Measurements from ENCODE around the gene LRRC37A3.
A peak's percentile ranks its signal among the peaks of the same experiment; 100 is the strongest.
"Not testable (repeated sequence)": the region's sequence is repeated elsewhere in the genome, so short reads cannot be mapped to it uniquely, and the experiment has no call there.

The LRRC37A3 gene

DNA sequence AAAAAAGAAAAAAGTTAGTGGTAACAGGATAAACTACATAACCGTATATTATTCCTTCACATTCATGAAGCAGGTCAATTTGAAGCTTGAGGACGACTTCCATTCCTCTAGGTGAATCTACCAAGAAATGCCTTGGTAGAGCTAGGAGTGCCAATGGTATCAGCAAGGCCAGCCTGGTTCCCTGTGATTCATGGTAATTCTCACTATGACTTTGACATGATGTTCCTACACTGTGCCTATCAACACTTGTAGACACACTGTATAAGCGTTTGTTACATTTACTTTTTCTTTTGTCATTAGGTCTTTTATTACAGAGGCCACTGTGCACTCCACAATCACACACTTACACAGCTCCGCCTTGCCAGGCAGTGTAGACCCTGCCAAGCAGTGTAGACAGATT, 7.2 kb upstream of the LRRC37A3 start:
- not testable (repeated sequence) for DNase-seq (ENCODE audit: low read depth, low spot score)

- not testable (repeated sequence) for DNase-seq (ENCODE audit: low read depth, low spot score)
These were observed 6.0 kb upstream of the LRRC37A3 start for GRCh38 chr17:64925244-64925643.

DNA sequence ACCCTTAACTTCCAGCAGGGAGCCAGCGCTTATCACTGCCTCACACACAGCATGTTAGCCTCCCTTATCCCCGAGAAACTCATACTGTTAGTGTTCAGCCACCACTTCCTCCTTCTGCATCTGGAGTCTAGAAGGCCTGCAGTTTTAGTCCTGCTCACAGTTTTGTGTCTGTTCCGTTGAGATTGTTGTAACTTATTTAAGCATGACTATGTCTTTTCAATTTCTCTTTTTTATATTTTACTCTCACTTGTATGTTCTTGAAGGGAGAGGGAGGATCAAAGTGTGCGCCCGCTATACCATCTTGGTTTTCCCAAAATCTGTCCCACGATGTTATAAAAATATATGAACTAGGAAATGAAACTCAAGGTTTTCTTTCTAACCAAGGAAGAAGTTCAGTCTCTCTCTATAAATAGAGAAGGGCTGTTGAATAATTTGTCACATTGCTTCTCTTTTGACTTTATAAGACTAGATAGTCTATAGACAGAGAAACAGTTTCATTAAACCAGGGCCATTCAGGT, 3.8 kb upstream of the LRRC37A3 start:
- not testable (repeated sequence) for DNase-seq (ENCODE audit: low read depth, low spot score)

DNA sequence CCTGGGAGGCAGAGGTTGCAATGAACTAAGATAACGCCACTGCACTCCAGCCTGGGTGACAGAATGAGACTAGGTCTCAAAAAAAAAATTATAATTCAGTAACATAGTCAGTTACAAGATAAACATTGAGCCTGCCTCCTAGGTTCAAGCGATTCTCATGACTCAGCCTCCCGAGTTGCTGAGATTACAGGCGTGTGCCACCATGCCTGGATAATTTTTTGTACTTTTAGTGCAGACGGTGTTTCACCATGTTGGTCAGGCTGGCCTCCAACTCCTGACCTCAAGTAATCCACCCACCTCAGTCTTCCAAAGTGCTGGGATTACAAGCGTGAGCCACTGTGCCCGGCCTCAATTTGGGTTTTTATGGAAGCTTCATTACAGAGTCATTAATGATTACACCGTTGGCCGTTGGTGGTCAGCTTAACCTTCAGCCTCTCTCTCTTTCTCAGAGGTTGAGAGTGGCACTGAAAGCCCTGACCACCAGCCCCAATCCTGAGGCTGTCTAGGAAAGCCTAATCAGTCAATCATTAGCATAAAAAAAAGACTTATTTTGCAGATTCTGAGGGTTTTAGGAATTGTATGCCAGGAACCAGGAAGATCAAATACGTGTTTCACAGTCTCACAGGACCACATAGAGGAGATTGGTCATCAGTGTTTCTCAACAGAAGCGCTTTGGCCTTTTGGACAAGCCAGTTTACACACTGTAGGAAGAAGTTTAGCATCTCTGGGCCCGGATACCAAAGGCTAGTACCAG, 1.3 kb upstream of the LRRC37A3 start:
- DNase-seq (ENCODE audit: low read depth, low spot score) = no peak

GRCh38 chr17:64920026-64920418, 744 bp upstream of the LRRC37A3 start:
- no peak for DNase-seq (ENCODE audit: low read depth, low spot score)

GRCh38 chr17:64918842-64919288, 413 bp downstream of the LRRC37A3 start:
- DNase-seq (ENCODE audit: low read depth, low spot score) = not testable (repeated sequence)

- DNase-seq (ENCODE audit: low read depth, low spot score) = not testable (repeated sequence)
These were observed 1.7 kb downstream of the LRRC37A3 start for GRCh38 chr17:64917540-64917939.

DNA sequence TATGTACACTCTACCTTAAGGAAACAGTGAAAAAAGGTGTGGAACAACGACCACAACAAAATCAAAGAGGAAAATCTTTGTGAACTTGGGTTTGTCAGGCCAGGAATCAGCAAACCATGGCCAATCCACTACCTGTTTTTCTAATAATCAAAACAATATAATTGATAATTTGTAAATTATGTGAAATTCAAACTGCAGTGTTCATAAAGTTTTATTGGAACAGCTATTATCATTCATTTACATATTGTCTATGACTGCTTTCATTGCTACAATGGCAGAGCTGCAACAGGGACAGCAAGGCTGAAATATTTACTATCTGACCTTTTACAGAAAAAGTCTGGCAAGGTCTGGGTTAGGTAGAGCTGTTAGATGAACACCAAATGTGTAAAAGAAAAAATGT, 4.0 kb downstream of the LRRC37A3 start:
- not testable (repeated sequence) for DNase-seq (ENCODE audit: low read depth, low spot score)

DNA sequence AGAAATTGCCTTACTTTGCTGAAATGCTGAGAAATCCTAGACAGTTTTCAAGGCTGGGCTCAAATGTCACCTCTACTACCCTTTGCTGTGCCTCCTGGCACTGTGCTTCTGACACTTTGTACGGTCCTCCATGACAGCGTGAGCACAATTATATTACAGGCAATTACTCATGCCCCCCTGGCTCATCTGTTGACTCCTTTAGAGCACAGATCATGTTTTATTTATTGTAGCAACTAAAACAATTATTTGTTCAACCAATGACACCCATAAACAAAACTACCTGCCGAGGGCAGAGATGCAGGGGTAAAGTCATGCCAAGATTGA, 9.1 kb downstream of the LRRC37A3 start:
- DNase-seq (ENCODE audit: low read depth, low spot score) = not testable (repeated sequence)

- not testable (repeated sequence) for DNase-seq (ENCODE audit: low read depth, low spot score)
These were observed 9.6 kb downstream of the LRRC37A3 start for GRCh38 chr17:64909511-64910190.

GRCh38 chr17:64904069-64904468, 15.2 kb downstream of the LRRC37A3 start:
- DNase-seq (ENCODE audit: low read depth, low spot score) = not testable (repeated sequence)

GRCh38 chr17:64897136-64897535, 22.1 kb downstream of the LRRC37A3 start:
- DNase-seq (ENCODE audit: low read depth, low spot score) = not testable (repeated sequence)

GRCh38 chr17:64874210-64874609, 45.1 kb downstream of the LRRC37A3 start:
- DNase-seq (ENCODE audit: low read depth, low spot score) = not testable (repeated sequence)

- peak; percentile 46 for DNase-seq (ENCODE audit: low read depth, low spot score)
These were observed 71.5 kb downstream of the LRRC37A3 start for GRCh38 chr17:64847504-64848466.

DNA sequence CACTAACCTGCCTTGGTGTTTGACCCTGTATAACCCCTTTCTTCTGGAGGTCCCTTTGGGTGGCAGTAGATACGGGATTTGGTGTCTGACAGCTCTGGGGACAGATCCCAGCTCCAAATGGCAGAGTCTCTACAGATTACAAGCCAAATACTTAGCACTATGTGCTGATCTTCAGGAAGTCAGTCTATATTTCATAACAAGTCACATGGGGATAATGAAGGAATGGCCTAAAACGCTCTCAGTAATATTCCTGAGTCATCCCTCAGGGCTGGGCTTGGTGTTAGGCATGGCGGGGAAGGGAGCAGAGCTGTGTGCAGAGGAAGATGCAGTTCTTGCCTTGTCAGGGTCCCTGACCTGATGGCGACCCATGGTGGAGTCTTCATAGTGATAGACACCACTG, 72.4 kb downstream of the LRRC37A3 start:
- not testable (repeated sequence) for DNase-seq (ENCODE audit: low read depth, low spot score)

DNA sequence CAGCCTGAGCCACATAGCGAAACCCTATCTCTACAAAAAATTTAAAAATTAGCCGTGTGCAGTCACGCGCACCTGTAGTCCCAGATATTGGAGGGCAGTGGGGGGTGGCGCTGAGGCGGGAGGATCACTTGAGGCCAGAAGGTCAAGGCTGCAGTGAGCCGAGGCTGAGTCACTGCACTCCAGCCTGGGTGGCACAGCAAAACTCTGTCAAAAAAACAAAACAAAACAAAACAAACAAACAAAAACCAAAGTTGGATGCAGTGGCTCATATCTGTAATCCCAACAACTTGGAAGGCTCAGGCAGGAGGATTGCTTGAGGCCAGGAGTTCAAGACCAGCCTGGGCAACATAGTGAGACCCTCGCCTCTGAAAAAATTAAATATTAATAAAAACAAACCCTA, 75.4 kb downstream of the LRRC37A3 start:
- DNase-seq (ENCODE audit: low read depth, low spot score) = not testable (repeated sequence)

DNA sequence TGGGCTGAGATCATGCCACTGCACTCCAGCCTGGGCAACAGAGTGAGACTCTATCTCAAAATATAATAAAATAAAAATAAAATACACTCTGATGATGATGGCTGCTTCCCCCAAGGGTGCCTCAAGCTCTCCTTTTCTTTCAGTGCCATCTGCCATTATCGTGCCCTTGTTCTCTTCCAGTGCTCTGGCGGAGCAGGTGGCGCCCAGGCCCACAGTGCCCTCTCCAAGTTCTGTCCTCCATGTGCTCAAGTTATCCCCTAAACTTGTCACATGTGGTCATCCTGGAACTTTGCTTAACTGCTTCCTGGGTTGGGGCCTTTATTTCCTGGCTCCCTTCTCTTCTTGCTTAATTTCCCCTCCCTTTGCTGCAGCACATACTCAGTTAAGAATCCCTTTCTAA, 76.4 kb downstream of the LRRC37A3 start:
- DNase-seq (ENCODE audit: low read depth, low spot score) = not testable (repeated sequence)

GRCh38 chr17:64840960-64841359, 78.3 kb downstream of the LRRC37A3 start:
- not testable (repeated sequence) for DNase-seq (ENCODE audit: low read depth, low spot score)

GRCh38 chr17:64838513-64838912, 80.8 kb downstream of the LRRC37A3 start:
- not testable (repeated sequence) for DNase-seq (ENCODE audit: low read depth, low spot score)

GRCh38 chr17:64837018-64837761, 82.1 kb downstream of the LRRC37A3 start:
- DNase-seq (ENCODE audit: low read depth, low spot score) = peak; percentile 65

DNA sequence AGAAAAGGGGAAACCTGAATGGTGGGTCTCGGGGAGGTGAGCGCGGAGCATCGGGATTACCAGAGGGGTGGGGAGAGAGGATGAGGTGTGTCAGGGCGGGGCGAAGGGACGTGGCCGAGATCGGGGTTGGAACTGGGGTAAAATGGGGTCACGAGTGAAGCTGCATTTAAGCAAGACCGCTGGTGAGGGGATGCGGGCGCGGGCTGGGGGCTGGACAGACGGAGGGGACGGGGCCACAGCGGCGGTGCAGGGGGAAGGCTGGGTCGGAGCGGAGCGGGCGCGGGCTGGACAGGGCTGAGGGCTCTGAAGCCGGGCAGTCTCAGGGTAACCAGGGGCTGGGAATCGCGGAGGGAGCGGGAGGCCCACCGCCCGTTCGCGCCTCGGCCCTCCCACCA, 82.7 kb downstream of the LRRC37A3 start:
- not testable (repeated sequence) for DNase-seq (ENCODE audit: low read depth, low spot score)
